Measurements from ENCODE around the gene S100A12. TPM values are rescaled to one million over a fixed set of nuclear protein-coding genes. Genes with fewer than 3 reads are reported as not detected.

The S100A12 gene
- total RNA-seq, 2 experiments from 2014 or later = not detected

DNA sequence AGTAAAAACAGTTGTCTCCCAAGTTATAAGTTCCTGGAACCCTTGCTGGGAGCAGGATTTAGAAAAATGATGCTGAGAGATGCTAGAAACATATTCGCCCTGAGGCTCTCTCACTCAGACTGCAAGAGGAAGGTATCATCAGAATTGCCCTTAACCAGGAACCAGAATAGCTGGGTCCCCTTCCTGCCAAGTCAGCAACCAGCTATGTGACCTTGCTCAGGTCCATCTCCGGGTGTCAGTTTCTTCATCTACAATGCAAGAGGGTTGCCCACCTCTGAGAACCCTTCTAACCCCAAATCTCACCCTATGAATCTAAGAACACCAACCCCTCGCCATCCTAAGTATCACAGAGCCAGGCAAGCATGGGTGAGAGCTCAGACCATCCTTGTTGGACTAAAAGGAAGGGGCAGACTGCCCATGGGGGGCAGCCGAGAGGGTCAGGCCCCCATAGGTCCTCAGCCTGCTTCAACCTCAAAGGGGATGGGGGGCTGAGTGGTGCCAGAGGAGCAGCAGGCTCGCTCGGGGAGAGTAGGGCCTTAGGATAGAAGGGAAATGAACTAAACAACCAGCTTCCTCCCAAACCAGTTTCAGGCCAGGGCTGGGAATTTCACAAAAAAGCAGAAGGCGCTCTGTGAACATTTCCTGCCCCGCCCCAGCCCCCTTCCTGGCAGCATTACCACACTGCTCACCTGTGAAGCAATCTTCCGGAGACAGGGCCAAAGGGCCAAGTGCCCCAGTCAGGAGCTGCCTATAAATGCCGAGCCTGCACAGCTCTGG is 18.2 kb downstream of the S100A12 start:
- Histone ChIP-seq H3K4me1 (ENCODE audit: insufficient read depth, low read length, poor library complexity, severe bottlenecking) (no peaks in the 10 kb centered on the region), H2AFZ (ENCODE audit: low read length) (no peak overlapping the region), H4K20me1 (ENCODE audit: insufficient read depth, low read length) (no peaks in the 10 kb centered on the region), H3K36me3 (ENCODE audit: insufficient read depth, low read length) (no peaks in the 10 kb centered on the region), H3K79me2 (ENCODE audit: insufficient read depth, low read depth, low read length) (no peaks in the 10 kb centered on the region), H3K9me2 (ENCODE audit: insufficient read depth, low read length) (no peaks in the 10 kb centered on the region), H3K27ac (ENCODE audit: low read depth, low read length, poor library complexity, severe bottlenecking) (no peak overlapping the region), H3K4me2 (ENCODE audit: low read length) (no peak overlapping the region), H3K4me3 (ENCODE audit: low read depth, low read length, poor library complexity, severe bottlenecking) (no peak overlapping the region), H3K9me3 (ENCODE audit: low read length) (no peaks in the 10 kb centered on the region)
- ChIA-PET POLR2A (no interaction called here), CTCF (ENCODE audit: unreplicated experiment) (no interaction called here)
- intact Hi-C loops (cut with micrococcal nuclease; ENCODE audit: unreplicated experiment) = loop anchor here (10.0 kb wide), 1 partner anchor 388 kb away; no protein-coding TSS in a partner anchor
- TF ChIP-seq EZH2phosphoT487 (IDR thresholded peaks at IDR 0.05; ENCODE audit: borderline replicate concordance, low read depth, low read length) = no peak
- TF ChIP-seq, protein P1, sequence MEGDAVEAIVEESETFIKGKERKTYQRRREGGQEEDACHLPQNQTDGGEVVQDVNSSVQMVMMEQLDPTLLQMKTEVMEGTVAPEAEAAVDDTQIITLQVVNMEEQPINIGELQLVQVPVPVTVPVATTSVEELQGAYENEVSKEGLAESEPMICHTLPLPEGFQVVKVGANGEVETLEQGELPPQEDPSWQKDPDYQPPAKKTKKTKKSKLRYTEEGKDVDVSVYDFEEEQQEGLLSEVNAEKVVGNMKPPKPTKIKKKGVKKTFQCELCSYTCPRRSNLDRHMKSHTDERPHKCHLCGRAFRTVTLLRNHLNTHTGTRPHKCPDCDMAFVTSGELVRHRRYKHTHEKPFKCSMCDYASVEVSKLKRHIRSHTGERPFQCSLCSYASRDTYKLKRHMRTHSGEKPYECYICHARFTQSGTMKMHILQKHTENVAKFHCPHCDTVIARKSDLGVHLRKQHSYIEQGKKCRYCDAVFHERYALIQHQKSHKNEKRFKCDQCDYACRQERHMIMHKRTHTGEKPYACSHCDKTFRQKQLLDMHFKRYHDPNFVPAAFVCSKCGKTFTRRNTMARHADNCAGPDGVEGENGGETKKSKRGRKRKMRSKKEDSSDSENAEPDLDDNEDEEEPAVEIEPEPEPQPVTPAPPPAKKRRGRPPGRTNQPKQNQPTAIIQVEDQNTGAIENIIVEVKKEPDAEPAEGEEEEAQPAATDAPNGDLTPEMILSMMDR (conservative IDR thresholded peaks at IDR 0.05; ENCODE audit: low read length) = no peak
- DNase-seq (ENCODE audit: low spot score) = no peak
- BruUV-seq (replicated peaks) = no TSS peak

DNA sequence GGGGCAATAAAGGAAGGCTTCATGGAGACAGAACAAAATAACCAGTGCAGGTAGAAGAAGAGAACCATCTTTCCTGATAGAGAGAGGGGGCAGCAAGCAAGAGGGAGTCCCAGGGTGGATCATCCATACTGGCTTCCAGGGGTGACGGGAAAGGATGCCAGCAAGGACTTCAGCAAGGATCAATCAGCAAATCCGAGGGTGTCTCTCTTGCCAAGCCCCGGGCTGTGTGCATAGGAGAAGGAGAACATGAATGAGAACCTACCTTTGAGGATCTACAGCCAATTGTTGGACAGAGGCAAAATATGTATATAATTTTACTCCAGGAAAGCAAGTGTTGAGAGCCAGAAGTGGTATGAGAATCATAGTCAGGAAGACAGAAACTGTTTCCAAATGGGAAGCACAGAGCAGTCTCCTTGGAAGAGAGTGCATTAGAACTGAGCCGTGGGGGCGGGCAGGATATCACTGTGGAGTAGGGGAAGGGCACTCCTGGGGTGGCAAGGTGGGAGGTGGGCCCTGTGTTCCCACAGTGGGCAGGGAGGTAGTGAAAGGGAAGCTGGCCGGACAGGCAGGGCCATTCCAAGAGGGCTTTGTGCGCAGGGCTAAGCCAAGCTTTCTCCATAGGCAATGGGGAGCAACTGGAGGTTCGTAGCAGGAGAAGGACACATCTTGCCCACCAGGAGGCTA is 18.9 kb downstream of the S100A12 start:
- no peaks in the 10 kb centered on the region for H3K9me3 ChIP-seq (ENCODE audit: low read length)
- ChIA-PET CTCF (ENCODE audit: unreplicated experiment) (no interaction called here), POLR2A (no interaction called here)
- no TSS peak for BruUV-seq (replicated peaks)
- H3K79me2 ChIP-seq (ENCODE audit: insufficient read depth, low read depth, low read length) = no peaks in the 10 kb centered on the region
- H4K20me1 ChIP-seq (ENCODE audit: insufficient read depth, low read length) = no peaks in the 10 kb centered on the region
- H3K4me3 ChIP-seq (ENCODE audit: low read depth, low read length, poor library complexity, severe bottlenecking) = no peak overlapping the region
- intact Hi-C loops (cut with micrococcal nuclease; ENCODE audit: unreplicated experiment) = loop anchor here (10.0 kb wide), 1 partner anchor 388 kb away; no protein-coding TSS in a partner anchor
- H3K27ac ChIP-seq (ENCODE audit: low read depth, low read length, poor library complexity, severe bottlenecking) = no peak overlapping the region
- no peak for TF ChIP-seq EZH2phosphoT487 (IDR thresholded peaks at IDR 0.05; ENCODE audit: borderline replicate concordance, low read depth, low read length)
- TF ChIP-seq, protein P1 (conservative IDR thresholded peaks at IDR 0.05; ENCODE audit: low read length) = no peak
- no peaks in the 10 kb centered on the region for H3K9me2 ChIP-seq (ENCODE audit: insufficient read depth, low read length)
- H3K4me1 ChIP-seq (ENCODE audit: insufficient read depth, low read length, poor library complexity, severe bottlenecking) = no peaks in the 10 kb centered on the region
- no peaks in the 10 kb centered on the region for H3K36me3 ChIP-seq (ENCODE audit: insufficient read depth, low read length)
- DNase-seq (ENCODE audit: low spot score) = no peak
- H2AFZ ChIP-seq (ENCODE audit: low read length) = no peak overlapping the region
- H3K4me2 ChIP-seq (ENCODE audit: low read length) = no peak overlapping the region

Measured in OCI-LY7 (cell line).